ENCODE data around the gene SH3RF1. TPM values are rescaled to one million over a fixed set of nuclear protein-coding genes. Genes with fewer than 3 reads are reported as not detected.
A peak's percentile ranks its signal among the peaks of the same experiment; 100 is the strongest.

Gene SH3RF1
- total and polyA plus RNA-seq, 2 of the 8 experiments (the other 6 are each of a cell fraction or from before 2014, with no cell fraction given), result 6.9 to 15.1 TPM

DNA sequence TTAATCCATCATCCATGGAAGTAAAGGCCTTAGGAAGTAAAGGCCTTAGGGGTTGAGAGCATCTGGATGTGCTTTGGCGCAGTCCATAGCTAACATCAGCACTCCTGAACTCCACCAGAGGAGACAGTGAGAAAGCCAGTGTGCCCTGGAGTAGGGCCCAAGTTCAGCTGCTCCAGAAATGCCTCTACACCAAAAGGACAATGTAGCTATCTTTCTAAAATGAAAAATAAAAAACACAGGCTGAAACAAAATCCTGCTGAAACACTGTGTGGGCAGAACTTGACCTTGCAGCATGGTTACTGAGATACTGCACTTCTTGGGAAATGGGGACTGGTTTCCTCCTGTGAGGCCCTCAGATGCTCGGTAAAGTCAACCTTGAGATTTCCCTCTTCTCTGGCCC lies 29.3 kb downstream of the SH3RF1 start:
- Histone ChIP-seq H3K23me2 (ENCODE audit: low read depth, low read length) (no peaks in the 10 kb centered on the region), H3K14ac (ENCODE audit: insufficient read length) (no peak overlapping the region), H3K79me1 (ENCODE audit: low read depth, low read length) (no peaks in the 10 kb centered on the region), H3K18ac (ENCODE audit: extremely low read depth, low read length) (no peak overlapping the region), H2BK12ac (ENCODE audit: low read depth, low read length) (no peak overlapping the region), H3K79me2 (ENCODE audit: control insufficient read depth in 1 of 2, insufficient read depth in 2 of 2, low read length in 2 of 2) (peaks cover 3 to 63% of the 10 kb centered on the region in 2 experiments; a peak in 3 of 4 replicates), H3K27ac (ENCODE audit: low read depth, low read length) (no peak overlapping the region), H2BK5ac (ENCODE audit: low read depth, low read length) (no peak overlapping the region), H2AK5ac (ENCODE audit: low read depth, low read length) (no peak overlapping the region), H3K4me2 (ENCODE audit: insufficient read depth in 1 of 2, low read depth in 2 of 2, low read length in 2 of 2) (no peak overlapping the region), H3K4me3 (ENCODE audit: extremely low read depth in 1 of 4, insufficient read depth in 2 of 4, low read depth in 3 of 4, low read length in 4 of 4) (no peak overlapping the region), H3K56ac (replicated peaks; ENCODE audit: insufficient read length, low read depth, low read length) (no peak overlapping the region), H3K9ac (replicated peaks in 1 of 4; ENCODE audit: extremely low read depth in 1 of 4, low read depth in 3 of 4, low read length in 3 of 4) (no peak overlapping the region), H4K5ac (ENCODE audit: insufficient read length, low read depth, low read length) (no peak overlapping the region), H4K91ac (replicated peaks; ENCODE audit: insufficient read length, low read length) (peak overlapping the region; percentile 12), H4K8ac (ENCODE audit: extremely low read depth, insufficient read depth, low read length) (no peak overlapping the region), H4K20me1 (replicated peaks in 1 of 2; ENCODE audit: control insufficient read depth in 1 of 2, insufficient read depth in 2 of 2, low read length in 2 of 2) (peaks cover 0 to 3% of the 10 kb centered on the region in 2 experiments), H2BK120ac (replicated peaks; ENCODE audit: low read depth, low read length) (no peak overlapping the region), H3K9me3 (ENCODE audit: insufficient read depth in 2 of 2, low read depth in 1 of 2, low read length in 1 of 2) (no peaks in the 10 kb centered on the region), H2BK15ac (ENCODE audit: low read length) (no peak overlapping the region), H3K36me3 (ENCODE audit: control insufficient read depth in 2 of 4, insufficient read depth in 4 of 4, low read length in 3 of 4) (no peaks in the 10 kb centered on the region), H2AFZ (ENCODE audit: low read length) (no peak overlapping the region), H2BK20ac (ENCODE audit: low read length) (no peak overlapping the region), H3K23ac (ENCODE audit: insufficient read length) (no peak overlapping the region), H3K4me1 (replicated peaks in 1 of 4; ENCODE audit: control insufficient read depth in 3 of 4, insufficient read depth in 4 of 4, low read length in 3 of 4) (peaks cover 2 to 5% (median 4%) of the 10 kb centered on the region in 4 experiments; a peak in 4 of 7 replicates), H3K4ac (replicated peaks; ENCODE audit: insufficient read length, low read depth, low read length) (no peak overlapping the region), H3K27me3 (replicated peaks in 1 of 4; ENCODE audit: control insufficient read depth in 3 of 4, extremely low read depth in 1 of 4, insufficient read depth in 3 of 4, low read length in 3 of 4) (no peaks in the 10 kb centered on the region)
- ChIA-PET POLR2A (ENCODE audit: partially characterized antibody) (no interaction called here), CTCF (ENCODE audit: partially characterized antibody) (no interaction called here)
- TF ChIP-seq SIN3A (conservative IDR thresholded peaks at IDR 0.05 in 1 of 2, IDR thresholded peaks at IDR 0.05 in 1 of 2; ENCODE audit: low read depth in 1 of 2, low read length in 2 of 2) (no peak), YY1 (IDR thresholded peaks at IDR 0.05; ENCODE audit: low read depth, low read length) (no peak), EP300 (IDR thresholded peaks at IDR 0.05; ENCODE audit: borderline replicate concordance in 1 of 2, low read depth in 2 of 2, low read length in 2 of 2) (no peak)
- DNase-seq (ENCODE audit: low read depth in 1 of 2, low spot score in 2 of 2) (no peak), FAIRE-seq (no peak)
- WGBS, 2 experiments (ENCODE audit: extremely low coverage in 1 of 2, insufficient coverage in 1 of 2, insufficient read length in 1 of 2, insufficient replicate concordance in 2 of 2, low coverage in 1 of 2, low lambda C conversion rate in 2 of 2, missing lambda C conversion rate in 1 of 2), result 90% methylated on average over 2 of the region's 2 CpGs; no CpG with 5 or more reads in 1 of the 2 experiments
